HG03442 (cell line): ENCODE results near the gene MYB.

ENCODE experiments used
- ATAC-seq: cut with Tn5 transposase; IDR thresholded peaks from one replicate; pipeline ENCODE4 v1.9.1; 2021; ENCODE audit warnings: mild to moderate bottlenecking, moderate library complexity; ENCODE audit not compliant: unreplicated experiment

MYB gene

GRCh38 chr6:135219346-135219745 lies 38.2 kb downstream of the MYB start:
- ATAC-seq, result no peak

GRCh38 chr6:135221042-135221441 lies 39.9 kb downstream of the MYB start:
- ATAC-seq, result no peak

- ATAC-seq, result no peak
These were observed 40.4 kb downstream of the MYB start for GRCh38 chr6:135221505-135221904.

GRCh38 chr6:135222623-135223022 lies 41.5 kb downstream of the MYB start:
- ATAC-seq, result no peak

GRCh38 chr6:135224037-135224647 lies 43.0 kb downstream of the MYB start:
- ATAC-seq, result no peak

GRCh38 chr6:135225911-135226310 lies 44.8 kb downstream of the MYB start:
- ATAC-seq, result no peak

GRCh38 chr6:135226537-135226936 lies 45.4 kb downstream of the MYB start:
- ATAC-seq, result peak; percentile 67

GRCh38 chr6:135227349-135227748 lies 46.2 kb downstream of the MYB start:
- no peak for ATAC-seq

GRCh38 chr6:135227758-135228157 lies 46.6 kb downstream of the MYB start:
- no peak for ATAC-seq

- ATAC-seq, result peak; percentile 58
These were observed 47.4 kb downstream of the MYB start for GRCh38 chr6:135228486-135228885.

GRCh38 chr6:135229996-135230395 lies 48.9 kb downstream of the MYB start:
- no peak for ATAC-seq

GRCh38 chr6:135230711-135231468 lies 49.8 kb downstream of the MYB start:
- no peak for ATAC-seq

- peak; percentile 34 for ATAC-seq
These were observed 50.3 kb downstream of the MYB start for GRCh38 chr6:135231469-135231844.

GRCh38 chr6:135233686-135234491 lies 52.8 kb downstream of the MYB start:
- peak; percentile 66 for ATAC-seq

- ATAC-seq, result no peak
These were observed 53.3 kb downstream of the MYB start for GRCh38 chr6:135234492-135234780.

GRCh38 chr6:135235716-135236115 lies 54.6 kb downstream of the MYB start:
- ATAC-seq, result no peak

- ATAC-seq, result no peak
These were observed 55.2 kb downstream of the MYB start for GRCh38 chr6:135236319-135236718.

GRCh38 chr6:135236732-135237131 lies 55.6 kb downstream of the MYB start:
- ATAC-seq, result no peak

- no peak for ATAC-seq
These were observed 59.6 kb downstream of the MYB start for GRCh38 chr6:135240711-135241110.

GRCh38 chr6:135243871-135244796 lies 63.0 kb downstream of the MYB start:
- ATAC-seq, result no peak

- no peak for ATAC-seq
These were observed 63.7 kb downstream of the MYB start for GRCh38 chr6:135244805-135245204.
